Mucosa of rectum (tissue), 2 donors: ENCODE measurements around the gene CUL3.
"Not testable (repeated sequence)": the region's sequence is repeated elsewhere in the genome, so short reads cannot be mapped to it uniquely, and the experiment has no call there.

Experiments used
- H3K27ac ChIP-seq, 2 donors: one replicate each; pipeline ENCODE4 v1.7.0; 2013; ENCODE audit warnings: inconsistent platforms in 2 of 2, low read depth in 2 of 2, low read length in 2 of 2
- H3K27me3 ChIP-seq, 2 donors: one replicate each; pipeline ENCODE4 v1.7.0; 2013; ENCODE audit warnings: low read length in 2 of 2; ENCODE audit not compliant: control insufficient read depth in 2 of 2, insufficient read depth in 2 of 2
- H3K36me3 ChIP-seq, 2 donors: one replicate each; pipeline ENCODE4 v1.7.0; 2013; ENCODE audit warnings: low read length in 2 of 2; ENCODE audit not compliant: control insufficient read depth in 2 of 2, insufficient read depth in 2 of 2
- H3K4me1 ChIP-seq, 2 donors: one replicate each; pipeline ENCODE4 v1.7.0; 2013; ENCODE audit warnings: low read length in 2 of 2, mild to moderate bottlenecking in 1 of 2; ENCODE audit not compliant: control insufficient read depth in 2 of 2, insufficient read depth in 2 of 2
- H3K4me3 ChIP-seq, 2 donors: one replicate each; pipeline ENCODE4 v1.7.0; 2013; ENCODE audit warnings: low read length in 2 of 2
- H3K9ac ChIP-seq, 2 donors: one replicate each; pipeline ENCODE4 v1.7.0; 2013; ENCODE audit warnings: low read length in 2 of 2, low read depth in 1 of 2, mild to moderate bottlenecking in 1 of 2
- H3K9me3 ChIP-seq, 2 donors: one replicate each; pipeline ENCODE4 v1.7.0; 2013; ENCODE audit warnings: low read length in 2 of 2; ENCODE audit not compliant: control insufficient read depth in 2 of 2
- donor health status: healthy.
- donor health status: Normal muscosa, but diverticular disease.

CUL3 gene

DNA sequence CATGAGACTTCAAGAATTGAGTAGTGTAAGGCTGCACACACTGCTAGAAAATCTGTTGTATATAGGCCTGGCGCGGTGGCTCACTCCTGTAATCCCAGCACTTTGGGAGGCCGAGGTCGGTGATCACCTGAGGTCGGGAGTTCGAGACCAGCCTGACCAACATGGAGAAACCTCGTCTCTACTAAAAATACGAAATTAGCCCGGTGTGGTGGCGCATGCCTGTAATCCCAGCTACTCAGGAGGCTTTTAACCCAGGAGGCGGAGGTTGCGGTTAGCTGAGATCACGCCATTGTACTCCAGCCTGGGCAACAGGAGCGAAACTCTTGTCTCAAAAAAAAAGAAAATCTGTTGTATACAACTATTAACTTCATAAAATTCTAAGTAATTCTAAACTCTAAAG lies 2.1 kb downstream of the CUL3 start:
- H3K9me3 ChIP-seq, H3K9ac ChIP-seq, H3K36me3 ChIP-seq, H3K27ac ChIP-seq, H3K27me3 ChIP-seq: not testable (repeated sequence)
- Histone ChIP-seq H3K4me3 (peak overlapping the region; percentile 90 to 95), H3K4me1 (peaks cover 8 to 15% of the 10 kb centered on the region in 2 donors)

DNA sequence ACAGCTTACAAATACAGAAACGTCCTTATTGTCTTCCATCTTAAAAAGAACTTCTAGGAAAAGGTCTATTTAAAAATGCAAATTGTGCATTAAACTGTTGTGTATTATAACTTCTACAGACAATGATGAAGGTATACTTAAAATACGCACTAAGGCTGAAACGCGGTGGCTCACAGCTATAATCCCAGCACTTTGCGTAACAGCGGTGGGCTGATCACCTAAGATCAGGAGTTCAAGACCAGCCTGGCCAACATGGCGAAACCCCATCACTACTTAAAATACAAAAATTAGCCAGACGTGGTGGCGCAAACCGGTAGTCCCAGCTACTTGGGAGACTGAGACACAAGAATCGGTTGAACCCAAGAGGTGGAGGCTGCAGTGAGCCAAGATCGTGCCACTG lies 4.9 kb downstream of the CUL3 start:
- H3K4me1 ChIP-seq, result peaks cover 15 to 25% of the 10 kb centered on the region in 2 donors
- no peaks in the 10 kb centered on the region for H3K36me3 ChIP-seq
- no peaks in the 10 kb centered on the region for H3K9me3 ChIP-seq
- no peak overlapping the region for H3K9ac ChIP-seq
- no peak overlapping the region for H3K27ac ChIP-seq
- H3K4me3 ChIP-seq, result no peak overlapping the region
- H3K27me3 ChIP-seq, result no peaks in the 10 kb centered on the region

DNA sequence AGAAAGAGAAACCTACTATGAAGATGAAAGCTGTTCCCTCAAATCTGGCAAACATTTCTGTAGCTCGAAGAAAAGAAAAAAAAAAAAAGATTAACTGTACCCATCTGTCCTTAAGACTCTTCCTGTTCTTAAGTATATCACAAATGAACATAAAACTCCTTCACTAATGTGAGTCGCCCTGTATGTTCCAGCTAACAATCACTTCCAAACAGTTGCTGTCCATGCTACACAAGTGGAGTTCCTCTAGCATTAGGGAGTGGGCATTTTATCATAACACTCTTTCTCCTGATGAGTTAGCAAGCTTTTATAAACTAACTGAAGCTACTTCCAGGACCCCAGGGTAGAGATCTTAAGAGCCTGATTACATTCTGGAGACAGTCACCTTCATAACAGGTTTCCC lies 5.8 kb downstream of the CUL3 start:
- Histone ChIP-seq H3K4me1 (peaks cover 23 to 34% of the 10 kb centered on the region in 2 donors), H3K4me3 (no peak overlapping the region), H3K36me3 (no peaks in the 10 kb centered on the region), H3K27ac (no peak overlapping the region), H3K27me3 (no peaks in the 10 kb centered on the region), H3K9me3 (no peaks in the 10 kb centered on the region), H3K9ac (no peak overlapping the region)

DNA sequence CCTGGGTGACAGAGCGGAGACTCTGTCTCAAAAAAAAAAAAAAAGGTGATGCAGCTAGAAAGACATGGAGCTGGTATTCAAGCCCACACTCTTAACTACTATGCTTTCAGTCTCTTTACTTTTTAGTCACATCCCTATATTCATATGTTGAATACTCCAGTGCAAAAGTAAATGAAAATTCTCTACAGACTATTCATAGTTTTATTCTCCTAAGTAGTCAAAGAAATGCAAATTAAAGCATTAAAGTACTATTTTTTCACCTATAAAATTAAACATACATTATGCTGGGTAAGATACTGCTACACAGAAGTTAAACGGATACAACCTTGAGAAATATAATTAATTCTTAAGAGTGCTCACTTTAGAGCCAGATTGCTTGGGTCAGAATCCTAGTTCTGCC lies 7.6 kb downstream of the CUL3 start:
- Histone ChIP-seq H3K4me1 (peaks cover 26% of the 10 kb centered on the region in 2 donors), H3K9ac (no peak overlapping the region), H3K36me3 (no peaks in the 10 kb centered on the region), H3K4me3 (no peak overlapping the region), H3K9me3 (no peaks in the 10 kb centered on the region), H3K27me3 (no peaks in the 10 kb centered on the region), H3K27ac (no peak overlapping the region)

DNA sequence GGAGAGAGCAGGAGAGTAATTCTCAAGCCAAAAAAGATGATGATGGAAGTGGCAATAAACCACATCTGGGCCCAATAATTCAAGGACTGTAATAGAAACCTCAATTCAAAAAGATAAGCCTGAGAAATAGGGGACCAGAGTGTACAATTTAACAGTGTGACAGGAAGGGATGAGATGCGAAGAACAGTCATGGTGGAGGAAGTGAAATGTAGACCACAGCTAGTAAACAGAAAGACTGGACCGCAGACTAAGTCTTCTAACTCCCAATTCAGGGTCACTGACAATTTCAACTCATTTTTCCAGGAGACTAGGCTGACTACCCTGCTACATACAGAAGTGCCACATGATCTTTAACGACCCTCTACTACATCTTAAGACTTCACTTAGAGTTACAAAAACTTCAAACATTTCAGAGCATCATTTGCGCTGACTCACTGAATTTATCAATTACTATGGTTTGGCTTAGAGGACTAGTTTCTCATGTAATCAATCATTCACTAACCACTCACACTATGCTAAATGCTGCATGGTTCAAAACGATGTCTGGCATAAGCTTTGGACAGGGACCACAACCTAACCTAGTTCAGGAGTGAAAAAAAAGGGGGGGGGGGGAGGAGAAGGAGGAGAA lies 9.0 kb downstream of the CUL3 start:
- H3K4me3 ChIP-seq, result no peak overlapping the region
- no peak overlapping the region for H3K9ac ChIP-seq
- no peaks in the 10 kb centered on the region for H3K36me3 ChIP-seq
- peaks cover 25 to 26% of the 10 kb centered on the region in 2 donors for H3K4me1 ChIP-seq
- no peaks in the 10 kb centered on the region for H3K9me3 ChIP-seq
- no peak overlapping the region for H3K27ac ChIP-seq
- H3K27me3 ChIP-seq, result no peaks in the 10 kb centered on the region

DNA sequence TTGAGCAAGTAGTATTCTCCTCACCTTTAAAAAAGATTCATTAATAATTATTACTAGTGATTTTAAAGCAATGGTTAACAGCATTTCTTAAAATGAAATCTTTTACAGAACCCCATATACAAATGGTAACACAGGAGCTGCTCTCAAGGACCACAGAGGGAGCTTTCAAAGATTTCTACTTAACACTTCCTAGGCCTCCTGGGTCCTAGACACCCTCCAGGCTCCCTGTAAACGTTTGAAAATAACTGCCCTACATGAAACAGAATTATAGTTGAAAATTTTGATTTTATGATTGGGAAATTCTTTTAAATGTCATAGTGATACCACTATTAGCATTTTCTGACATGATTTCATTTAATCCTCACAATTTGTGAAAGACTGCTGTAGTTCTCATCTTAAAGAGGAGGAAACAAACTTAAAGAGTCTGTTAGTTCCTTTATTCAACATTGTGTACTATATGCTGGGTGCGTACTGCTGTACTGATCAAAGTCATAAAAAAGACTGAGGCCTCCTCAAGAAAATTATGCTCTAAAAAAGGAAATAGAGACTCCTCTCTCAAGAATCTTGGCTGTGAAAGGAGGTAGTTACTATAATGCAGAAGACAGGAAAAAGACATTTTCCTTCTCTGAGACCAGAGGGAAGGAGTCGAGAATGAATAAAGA lies 10.6 kb downstream of the CUL3 start:
- Histone ChIP-seq H3K9me3 (no peaks in the 10 kb centered on the region), H3K9ac (no peak overlapping the region), H3K27me3 (no peaks in the 10 kb centered on the region), H3K27ac (no peak overlapping the region), H3K4me1 (peaks cover 22 to 23% of the 10 kb centered on the region in 2 donors), H3K4me3 (peak overlapping the region in 1 of 2 donors; percentile 7), H3K36me3 (no peaks in the 10 kb centered on the region)

DNA sequence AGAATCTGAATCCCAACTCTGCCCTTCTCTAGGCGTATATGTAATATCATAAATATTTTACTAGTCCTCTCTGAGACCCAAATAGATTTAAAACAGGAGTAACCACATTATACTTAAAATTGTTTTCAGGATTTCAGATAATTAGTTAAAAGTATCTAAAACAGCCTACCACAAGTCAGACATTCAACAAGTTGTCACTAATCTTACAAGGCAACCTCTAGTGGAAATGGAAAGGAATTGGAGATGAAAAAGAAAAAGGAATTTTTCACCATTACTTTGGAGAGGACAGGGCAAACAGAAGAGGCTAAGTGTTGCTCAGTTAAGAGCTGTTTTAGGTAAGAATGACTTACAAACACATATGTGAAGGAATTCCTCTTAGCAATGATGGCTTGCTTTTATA lies 11.4 kb downstream of the CUL3 start:
- no peaks in the 10 kb centered on the region for H3K9me3 ChIP-seq
- peaks cover 20 to 21% of the 10 kb centered on the region in 2 donors for H3K4me1 ChIP-seq
- no peaks in the 10 kb centered on the region for H3K27me3 ChIP-seq
- H3K9ac ChIP-seq, result no peak overlapping the region
- H3K27ac ChIP-seq, result no peak overlapping the region
- H3K36me3 ChIP-seq, result no peaks in the 10 kb centered on the region
- H3K4me3 ChIP-seq, result no peak overlapping the region

DNA sequence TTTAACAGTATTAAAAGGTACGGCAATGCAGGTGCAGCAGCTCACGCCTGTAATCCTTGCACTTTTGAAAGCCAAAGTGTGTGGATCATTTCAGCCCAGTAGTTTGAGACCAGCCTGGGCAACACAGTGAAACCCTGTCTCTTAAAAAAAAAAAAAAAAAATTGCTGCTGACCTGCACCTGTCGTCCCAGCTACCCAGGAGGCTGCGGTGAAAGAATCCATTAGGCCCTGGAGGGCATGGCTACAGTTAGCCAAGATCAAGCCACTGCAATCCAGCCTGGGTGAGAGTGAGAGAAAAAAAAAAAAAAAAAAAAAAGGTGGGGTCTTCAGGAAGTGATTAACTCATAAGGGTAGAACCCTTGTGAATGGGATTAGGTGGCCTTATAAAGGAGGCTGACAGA lies 12.8 kb downstream of the CUL3 start:
- Histone ChIP-seq H3K9ac (no peak overlapping the region), H3K36me3 (no peaks in the 10 kb centered on the region), H3K9me3 (no peaks in the 10 kb centered on the region), H3K27ac (no peak overlapping the region), H3K27me3 (no peaks in the 10 kb centered on the region), H3K4me3 (no peak overlapping the region), H3K4me1 (peaks cover 20 to 21% of the 10 kb centered on the region in 2 donors)

DNA sequence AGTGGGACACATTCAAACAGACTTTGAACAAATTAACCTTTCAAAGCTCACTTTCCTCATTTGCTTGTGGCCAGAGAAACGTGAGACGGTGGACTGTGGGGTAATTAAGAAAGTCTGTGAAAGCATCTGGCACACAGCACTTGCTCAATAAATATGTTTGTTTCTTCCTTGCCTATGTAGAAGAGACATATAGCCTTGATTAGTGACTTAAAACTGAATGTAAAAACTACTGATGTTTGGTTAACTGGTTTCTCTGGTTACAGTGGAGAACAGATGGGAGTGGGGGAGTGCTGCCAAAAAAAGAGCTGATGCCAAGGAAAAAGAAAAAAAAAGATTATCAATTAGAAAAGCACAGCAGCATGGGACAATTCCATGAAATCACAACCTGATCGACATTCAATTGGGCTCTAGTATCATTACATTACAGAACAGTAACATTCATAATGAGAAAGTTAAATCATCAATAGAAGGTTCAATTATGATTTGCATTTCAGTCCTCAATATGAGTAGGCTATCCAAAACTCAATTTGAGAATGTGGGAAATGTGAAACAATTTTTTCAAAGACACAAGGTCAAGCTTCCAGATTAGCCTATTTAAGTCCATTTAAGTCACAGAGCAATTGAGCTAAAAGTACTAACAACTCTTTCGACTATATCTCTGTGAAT lies 14.7 kb downstream of the CUL3 start:
- no peak overlapping the region for H3K9ac ChIP-seq
- H3K9me3 ChIP-seq, result no peaks in the 10 kb centered on the region
- H3K27ac ChIP-seq, result no peak overlapping the region
- peaks cover 11 to 12% of the 10 kb centered on the region in 2 donors for H3K4me1 ChIP-seq
- H3K36me3 ChIP-seq, result peaks cover 0 to 4% of the 10 kb centered on the region in 2 donors
- no peaks in the 10 kb centered on the region for H3K27me3 ChIP-seq
- no peak overlapping the region for H3K4me3 ChIP-seq

DNA sequence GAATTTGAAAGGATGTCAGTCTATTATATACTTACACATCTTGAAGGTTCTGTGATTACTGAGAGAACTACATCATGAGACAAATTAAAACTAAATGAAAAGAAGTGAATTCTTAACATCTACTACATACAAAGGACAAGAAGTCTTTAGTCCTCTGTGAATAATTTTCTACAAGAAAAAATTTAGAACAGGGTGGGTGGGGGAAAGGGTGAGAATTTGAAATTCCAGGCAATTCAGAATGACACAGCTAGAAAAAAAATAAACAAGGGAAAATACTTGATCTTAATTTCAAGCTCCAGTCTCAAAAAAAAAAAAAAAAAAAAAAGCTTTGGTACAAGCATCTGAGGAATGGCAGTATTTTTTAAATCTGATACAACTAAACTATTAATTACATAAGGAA lies 15.5 kb downstream of the CUL3 start:
- Histone ChIP-seq H3K27ac (no peak overlapping the region), H3K4me1 (peaks cover 3 to 6% of the 10 kb centered on the region in 2 donors), H3K9ac (no peak overlapping the region), H3K4me3 (no peak overlapping the region), H3K36me3 (peaks cover 0 to 4% of the 10 kb centered on the region in 2 donors), H3K27me3 (no peaks in the 10 kb centered on the region), H3K9me3 (no peaks in the 10 kb centered on the region)
